NB4 (cell line): ENCODE measurements around the gene SMARCC2.
A peak's percentile ranks its signal among the peaks of the same experiment; 100 is the strongest.

ENCODE experiments used
- DNase-seq: peaks from one replicate; pipeline ENCODE4 v3.0.0; 2010; ENCODE audit warnings: low read depth
- H3K4me3 ChIP-seq: one replicate; pipeline ENCODE4 v1.5.1; 2011; ENCODE audit warnings: mild to moderate bottlenecking, low read depth, low read length, moderate library complexity
- MAX ChIP-seq: IDR thresholded peaks from 2 replicates; pipeline ENCODE4 v1.6.1; 2011; ENCODE audit warnings: low read depth, low read length
- MYC ChIP-seq: IDR thresholded peaks from 2 replicates; pipeline ENCODE4 v1.6.1; 2011; ENCODE audit warnings: low read depth, low read length
- POLR2A ChIP-seq: IDR thresholded peaks from 2 replicates; pipeline ENCODE4 v1.6.1; 2011; ENCODE audit warnings: mild to moderate bottlenecking; ENCODE audit not compliant: insufficient read length; ENCODE audit errors: extremely low read depth
- TF ChIP-seq, protein P1 (sequence below): IDR thresholded peaks from one replicate; pipeline ENCODE4 v1.5.1; 2012; ENCODE audit warnings: low read depth, low read length

SMARCC2 gene

DNA sequence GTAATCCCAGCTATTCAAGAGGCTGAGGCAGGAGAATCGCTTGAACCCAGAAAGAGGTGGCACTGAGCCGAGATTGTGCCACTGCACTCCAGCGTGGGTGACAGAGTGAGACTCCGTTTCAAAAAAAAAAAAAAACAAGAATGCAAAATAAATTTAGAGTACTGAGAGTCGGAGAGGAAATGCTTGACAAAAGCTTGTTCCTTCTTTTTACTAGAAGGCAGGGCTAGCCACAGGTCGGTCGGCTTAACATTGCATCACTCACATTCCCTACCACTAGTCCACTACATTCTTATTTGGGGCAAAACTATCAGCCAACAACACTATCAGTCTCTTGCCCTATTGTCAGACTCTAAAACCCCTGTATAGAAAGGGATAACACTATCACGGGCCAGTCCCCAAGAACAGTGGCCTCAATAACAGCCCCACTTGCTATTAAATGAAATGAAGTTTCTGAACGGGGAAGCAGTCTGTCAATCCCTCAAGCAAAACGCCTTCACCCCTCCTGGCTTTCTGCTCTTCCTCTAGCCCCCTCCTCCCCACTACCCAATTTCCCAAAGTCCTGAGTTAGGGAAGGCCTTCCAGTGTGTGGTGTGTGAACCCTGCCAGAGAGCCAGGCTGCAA lies 31.4 kb upstream of the SMARCC2 start:
- peak overlapping the region; percentile 85 for H3K4me3 ChIP-seq
- TF ChIP-seq, protein P1, sequence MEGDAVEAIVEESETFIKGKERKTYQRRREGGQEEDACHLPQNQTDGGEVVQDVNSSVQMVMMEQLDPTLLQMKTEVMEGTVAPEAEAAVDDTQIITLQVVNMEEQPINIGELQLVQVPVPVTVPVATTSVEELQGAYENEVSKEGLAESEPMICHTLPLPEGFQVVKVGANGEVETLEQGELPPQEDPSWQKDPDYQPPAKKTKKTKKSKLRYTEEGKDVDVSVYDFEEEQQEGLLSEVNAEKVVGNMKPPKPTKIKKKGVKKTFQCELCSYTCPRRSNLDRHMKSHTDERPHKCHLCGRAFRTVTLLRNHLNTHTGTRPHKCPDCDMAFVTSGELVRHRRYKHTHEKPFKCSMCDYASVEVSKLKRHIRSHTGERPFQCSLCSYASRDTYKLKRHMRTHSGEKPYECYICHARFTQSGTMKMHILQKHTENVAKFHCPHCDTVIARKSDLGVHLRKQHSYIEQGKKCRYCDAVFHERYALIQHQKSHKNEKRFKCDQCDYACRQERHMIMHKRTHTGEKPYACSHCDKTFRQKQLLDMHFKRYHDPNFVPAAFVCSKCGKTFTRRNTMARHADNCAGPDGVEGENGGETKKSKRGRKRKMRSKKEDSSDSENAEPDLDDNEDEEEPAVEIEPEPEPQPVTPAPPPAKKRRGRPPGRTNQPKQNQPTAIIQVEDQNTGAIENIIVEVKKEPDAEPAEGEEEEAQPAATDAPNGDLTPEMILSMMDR = no peak
- no peak for TF ChIP-seq POLR2A
- 0 out of 2 replicates have a peak, but pooled peaks have one; percentile 9 for TF ChIP-seq MAX
- TF ChIP-seq MYC = peak; percentile 52
- DNase-seq = peak; percentile 90

DNA sequence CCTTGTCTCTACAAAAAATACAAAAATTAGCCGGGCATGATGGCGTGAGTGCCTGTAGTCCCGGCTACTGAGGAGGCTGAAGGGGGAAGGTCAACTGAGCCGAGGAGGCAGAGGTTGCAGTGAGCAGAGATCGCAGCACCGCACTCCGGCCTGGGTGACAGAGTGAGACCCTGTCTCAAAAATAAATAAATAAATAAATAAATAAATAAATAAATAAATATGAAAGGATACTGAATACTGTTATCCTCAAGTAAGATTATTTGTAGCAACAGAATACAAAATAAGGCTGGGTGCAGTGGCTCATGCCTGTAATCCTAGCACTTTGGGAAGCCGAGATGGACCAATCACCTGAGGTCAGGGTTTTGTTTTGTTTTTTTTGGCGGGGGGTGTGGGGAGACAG lies 30.6 kb upstream of the SMARCC2 start:
- no peak for TF ChIP-seq MYC
- TF ChIP-seq POLR2A = no peak
- TF ChIP-seq, protein P1 = no peak
- no peak for DNase-seq
- peak overlapping the region; percentile 36 for H3K4me3 ChIP-seq

GRCh38 chr12:56216461-56216860 lies 27.2 kb upstream of the SMARCC2 start:
- DNase-seq = no peak
- TF ChIP-seq, protein P1 = no peak
- TF ChIP-seq MAX (no peak), MYC (no peak), POLR2A (no peak)
- H3K4me3 ChIP-seq = no peak overlapping the region

DNA sequence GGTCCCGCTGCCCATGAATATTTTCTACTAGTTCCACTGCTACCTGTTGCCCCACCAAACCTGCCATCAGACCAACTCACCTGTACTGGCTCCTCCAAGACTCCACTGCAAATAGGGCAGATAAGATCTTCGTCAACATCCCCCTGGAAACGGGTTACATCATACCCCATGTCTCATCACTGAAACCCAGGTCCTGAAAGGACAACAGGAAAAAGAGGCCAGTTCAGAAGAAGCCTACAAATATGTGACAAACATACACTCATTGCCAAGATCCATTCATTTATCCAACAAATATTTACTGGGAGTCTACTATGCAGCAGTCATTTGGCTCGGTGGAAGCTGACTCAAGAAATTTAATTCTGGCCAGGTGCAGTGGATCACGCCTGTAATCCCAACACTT lies 24.6 kb upstream of the SMARCC2 start:
- TF ChIP-seq MYC (no peak), POLR2A (no peak), MAX (no peak)
- TF ChIP-seq, protein P1 = no peak
- no peak for DNase-seq
- H3K4me3 ChIP-seq = no peak overlapping the region

GRCh38 chr12:56212361-56212760 lies 23.1 kb upstream of the SMARCC2 start:
- no peak for DNase-seq
- H3K4me3 ChIP-seq = no peak overlapping the region
- TF ChIP-seq, protein P1 = no peak
- TF ChIP-seq MYC = no peak
- no peak for TF ChIP-seq MAX
- TF ChIP-seq POLR2A = no peak

GRCh38 chr12:56208006-56208405 lies 18.7 kb upstream of the SMARCC2 start:
- TF ChIP-seq POLR2A (no peak), MAX (no peak), MYC (no peak)
- TF ChIP-seq, protein P1 = no peak
- DNase-seq = no peak
- H3K4me3 ChIP-seq = no peak overlapping the region
